HCT116 (cell line): ENCODE results near the gene COL1A1. TPM values are rescaled to one million over a fixed set of nuclear protein-coding genes. Genes with fewer than 3 reads are reported as not detected.

Experiments used
- ATAC-seq: fragments of 200-7000 bp; cut with Tn5 transposase; 2 replicates; pipeline ENCODE4 v1.9.1; 2020; ENCODE audit warnings: mild to moderate bottlenecking, moderate library complexity
- BruUV-seq: library from RNA; stranded (reverse); fragments of 400-500 nt; replicated peaks from 2 replicates; lab custom pipeline; 2021; lab: Mats Ljungman, UMichigan
- CTCF ChIA-PET: fragments of 300-600 bp; sonication (Branson Sonifier 250); formaldehyde crosslinking; loops from one replicate; lab custom pipeline; 2021; ENCODE audit warnings: antibody characterized with exemption; lab: Charles Lee
- POLR2A ChIA-PET: fragments of 300-600, 350-600 bp; sonication (Branson Sonifier 250); formaldehyde crosslinking; loops from one replicate; lab custom pipeline; 2021; ENCODE audit warnings: antibody characterized with exemption; lab: Charles Lee
- RAD21 ChIA-PET, 2 experiments: fragments of 300-600 bp; sonication (Branson Sonifier 250); formaldehyde crosslinking; loops; one replicate each; lab custom pipeline; 2023; ENCODE audit warnings: low total read pairs in 2 of 2; ENCODE audit not compliant: uncharacterized antibody in 2 of 2, unreplicated experiment in 2 of 2, low non-redundant PET in 1 of 2; lab: Charles Lee
- DNase-seq: peaks from one replicate; pipeline ENCODE4 v3.0.0-alpha.2; 2010; ENCODE audit warnings: low read depth, low spot score
- H2AFZ ChIP-seq: fragments of 200-600 bp; shearing (Covaris generic), sonication (generic); 2 replicates; pipeline ENCODE4 v1.6.1; 2017; ENCODE audit warnings: low read depth, mixed run types, mixed read lengths, antibody characterized with exemption, low read length; ENCODE audit not compliant: poor library complexity, severe bottlenecking
- H3K27ac ChIP-seq: 2 replicates; pipeline ENCODE4 v1.5.1; 2012; ENCODE audit warnings: low read depth, low read length
- H3K27me3 ChIP-seq: fragments of 200-600 bp; sonication (generic); 2 replicates; pipeline ENCODE4 v1.6.1; 2016; ENCODE audit warnings: mixed run types, low read length, mixed read lengths; ENCODE audit not compliant: insufficient read depth
- H3K36me3 ChIP-seq, 2 experiments: fragments of 200-500 bp in 1 of 2; fragments of 200-600 bp in 1 of 2; sonication (Bioruptor generic) in 1 of 2; sonication (generic) in 1 of 2; 2 replicates each; pipeline versions ENCODE4 v1.5.1 to v1.6.1; 2014 to 2016; ENCODE audit warnings: low read length in 2 of 2, inconsistent platforms in 1 of 2, mixed read lengths in 1 of 2, mixed run types in 1 of 2; ENCODE audit not compliant: insufficient read depth in 2 of 2, control insufficient read depth in 1 of 2
- H3K4me1 ChIP-seq, 2 experiments: fragments of 200-600 bp in 1 of 2; sonication (generic) in 1 of 2; 2 replicates each; pipeline versions ENCODE4 v1.5.1 to v1.6.1; 2012 to 2017; ENCODE audit warnings: low read length in 2 of 2, inconsistent platforms in 1 of 2, mild to moderate bottlenecking in 1 of 2, mixed read lengths in 1 of 2, mixed run types in 1 of 2, moderate library complexity in 1 of 2; ENCODE audit not compliant: insufficient read depth in 2 of 2, control insufficient read depth in 1 of 2
- H3K4me2 ChIP-seq: fragments of 200-600 bp; sonication (generic); 2 replicates; pipeline ENCODE4 v1.6.1; 2017; ENCODE audit warnings: mixed run types, low read length, mixed read lengths
- H3K4me3 ChIP-seq, 2 experiments: fragments of 200-600 bp in 1 of 2; sonication (generic) in 1 of 2; replicated peaks in 1 of 2; 2 replicates each; pipeline ENCODE4 v1.5.1; 2011 to 2016; ENCODE audit warnings: low read length in 2 of 2, control low read depth in 1 of 2, low read depth in 1 of 2, mild to moderate bottlenecking in 1 of 2, mixed read lengths in 1 of 2, mixed run types in 1 of 2
- H3K79me2 ChIP-seq: fragments of 200-600 bp; sonication (generic); 2 replicates; pipeline ENCODE4 v1.6.1; 2017; ENCODE audit warnings: mild to moderate bottlenecking, mixed run types, low read length, moderate library complexity, mixed read lengths; ENCODE audit not compliant: insufficient read depth
- H3K9ac ChIP-seq: fragments of 200-600 bp; sonication (generic); 2 replicates; pipeline ENCODE4 v1.6.1; 2016; ENCODE audit warnings: low read length, mixed read lengths
- H3K9me2 ChIP-seq: fragments of 200-600 bp; sonication (generic), shearing (Covaris generic); 2 replicates; pipeline ENCODE4 v1.6.1; 2017; ENCODE audit warnings: mixed run types, mild to moderate bottlenecking, moderate library complexity; ENCODE audit not compliant: insufficient read depth
- H3K9me3 ChIP-seq, 2 experiments: fragments of 200-500 bp in 1 of 2; fragments of 200-600 bp in 1 of 2; sonication (Bioruptor generic) in 1 of 2; sonication (generic) in 1 of 2; 2 replicates each; pipeline ENCODE4 v1.6.1; 2014 to 2017; ENCODE audit warnings: low read length in 2 of 2, mixed read lengths in 2 of 2, inconsistent platforms in 1 of 2, low read depth in 1 of 2, mild to moderate bottlenecking in 1 of 2, mixed run types in 1 of 2, moderate library complexity in 1 of 2; ENCODE audit not compliant: control insufficient read depth in 1 of 2, insufficient read depth in 1 of 2
- H4K20me1 ChIP-seq: fragments of 200-600 bp; sonication (generic), shearing (Covaris generic); 2 replicates; pipeline ENCODE4 v1.6.1; 2017; ENCODE audit warnings: mixed run types, mild to moderate bottlenecking, moderate library complexity; ENCODE audit not compliant: insufficient read depth
- ATF3 ChIP-seq: IDR thresholded peaks from 2 replicates; pipeline ENCODE4 v1.6.1; 2012
- CTCF ChIP-seq, 3 experiments: fragments of 200-600 bp in 1 of 3; sonication (generic) in 1 of 3; IDR thresholded peaks in 2 of 3; conservative IDR thresholded peaks in 1 of 3; 2 replicates each; pipeline ENCODE4 v1.5.1; 2012 to 2017; ENCODE audit warnings: low read depth in 2 of 3, low read length in 2 of 3, antibody characterized with exemption in 1 of 3, borderline replicate concordance in 1 of 3, control low read depth in 1 of 3, mild to moderate bottlenecking in 1 of 3, mixed read lengths in 1 of 3, mixed run types in 1 of 3, moderate library complexity in 1 of 3; ENCODE audit not compliant: insufficient read depth in 1 of 3
- EZH2 ChIP-seq: fragments of 200-600 bp; sonication (generic); IDR thresholded peaks from 2 replicates; pipeline ENCODE4 v1.6.1; 2017; ENCODE audit warnings: antibody characterized with exemption, mixed run types
- TCF7L2 ChIP-seq: IDR thresholded peaks from 2 replicates; pipeline ENCODE4 v1.7.0; 2011; ENCODE audit warnings: borderline replicate concordance, inconsistent platforms; ENCODE audit not compliant: insufficient read depth, insufficient read length; ENCODE audit errors: extremely low read depth
- intact Hi-C: fragments of 100-400 bp; cut with micrococcal nuclease; formaldehyde crosslinking; loops from 2 replicates; pipeline ENCODE4 v1.10.0; 2022
- total RNA-seq: library from RNA; stranded (reverse); gene quantifications from one replicate; pipeline ENCODE4 v1.2.1, GENCODE V29; 2021; ENCODE audit not compliant: unreplicated experiment

The COL1A1 gene
- total RNA-seq, 1 experiment from 2014 or later = 33.6 TPM

GRCh38 chr17:50203604-50204345 is 2.3 kb upstream of the COL1A1 start (continued):
- no peak for TF ChIP-seq CTCF (IDR thresholded peaks at IDR 0.05 in 2 of 3, conservative IDR thresholded peaks at IDR 0.05 in 1 of 3; ENCODE audit: borderline replicate concordance in 1 of 3, insufficient read depth in 1 of 3, low read depth in 2 of 3, low read length in 2 of 3)

- CTCF ChIA-PET = interaction anchor here (0.7 to 4.2 kb wide), 5 partner anchors 24 to 91 kb away, joined by 3 to 243 read pairs (median 5); partner anchors contain the start of gene TMEM92
- RAD21 ChIA-PET = no interaction called here
- POLR2A ChIA-PET = no interaction called here
Measured at GRCh38 chr17:50203086-50203485, 1.7 kb upstream of the COL1A1 start.

More at GRCh38 chr17:50203086-50203485, 1.7 kb upstream of the COL1A1 start:
- no peaks in the 10 kb centered on the region for H3K9me3 ChIP-seq
- no peak overlapping the region for H3K9ac ChIP-seq
- BruUV-seq = no TSS peak
- intact Hi-C loops = no loop called here
- DNase-seq (no peak), ATAC-seq (no peak)
- H3K4me2 ChIP-seq = no peak overlapping the region
- H2AFZ ChIP-seq = no peak overlapping the region
- TF ChIP-seq ATF3 = no peak
- no peak for TF ChIP-seq TCF7L2
- no peak for TF ChIP-seq EZH2
- peaks cover 10 to 32% of the 10 kb centered on the region in 2 experiments for H3K4me1 ChIP-seq
- no peaks in the 10 kb centered on the region for H3K9me2 ChIP-seq
- H4K20me1 ChIP-seq = no peaks in the 10 kb centered on the region
- H3K27me3 ChIP-seq = no peaks in the 10 kb centered on the region
- no peaks in the 10 kb centered on the region for H3K36me3 ChIP-seq
- H3K27ac ChIP-seq = no peak overlapping the region
- no peak overlapping the region for H3K4me3 ChIP-seq
- no peaks in the 10 kb centered on the region for H3K79me2 ChIP-seq
